Posterior vena cava (tissue), 2 donors: Measurements from ENCODE around the gene ADAM22. TPM values are rescaled to one million over a fixed set of nuclear protein-coding genes. Genes with fewer than 3 reads are reported as not detected.

Experiments used
- DNase-seq: peaks from one replicate; pipeline ENCODE4 v3.0.0-alpha.2; 2020; ENCODE audit warnings: low spot score
- intact Hi-C, 2 donors: fragments of 100-400 bp; cut with DNase I; formaldehyde crosslinking; loops; one replicate each; pipeline versions ENCODE4 v1.14.1 to v1.14.2; 2022 to 2023
- total RNA-seq, 2 donors: library from RNA; stranded (reverse); fragmentation: NEBNext Ultra II Directional; extraction: Animal tissue kit (Norgen Biotek cat#: 25700); gene quantifications; one replicate each; pipeline ENCODE4 v1.2.1, GENCODE V29; 2021
- donor health status: DM: yes; HTN: yes; CAD: no.
- donor health status: DM: yes; HTN: yes; CAD: no.

Gene ADAM22
- total RNA-seq, 2 donors from 2014 or later: 11.5 to 18.4 TPM

GRCh38 chr7:88090240-88090639 lies 156.2 kb downstream of the ADAM22 start:
- DNase-seq: no peak
- intact Hi-C loops: no loop called here

- no peak for DNase-seq
- intact Hi-C loops: no loop called here
Observed at GRCh38 chr7:88090671-88091070, 156.6 kb downstream of the ADAM22 start.

- intact Hi-C loops: no loop called here
- DNase-seq: no peak
Observed at GRCh38 chr7:88091988-88092675, 158.1 kb downstream of the ADAM22 start.

- DNase-seq: no peak
- intact Hi-C loops: no loop called here
Observed at GRCh38 chr7:88092676-88092999, 158.6 kb downstream of the ADAM22 start.

DNA sequence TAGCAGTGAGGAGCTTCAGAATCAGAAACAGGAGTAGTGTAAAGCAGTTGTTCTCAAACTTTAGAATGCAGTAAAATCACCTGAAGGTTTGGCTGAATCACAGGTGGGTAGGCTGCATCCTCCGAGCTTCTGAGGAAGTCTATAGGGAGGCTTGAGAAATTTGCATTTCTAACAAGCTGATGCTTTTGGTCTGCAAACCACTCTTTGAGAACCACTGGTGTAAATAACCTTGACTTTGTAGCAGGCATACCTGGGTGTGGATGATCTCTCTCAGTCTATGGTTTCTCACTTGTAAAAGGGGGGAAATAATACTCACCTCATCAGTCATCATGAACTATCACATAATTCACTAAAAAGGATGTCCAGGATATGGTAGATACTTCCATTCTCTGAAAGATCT lies 167.7 kb downstream of the ADAM22 start:
- intact Hi-C loops: no loop called here
- DNase-seq: no peak

GRCh38 chr7:88102675-88103074 lies 168.6 kb downstream of the ADAM22 start:
- intact Hi-C loops: no loop called here
- no peak for DNase-seq

DNA sequence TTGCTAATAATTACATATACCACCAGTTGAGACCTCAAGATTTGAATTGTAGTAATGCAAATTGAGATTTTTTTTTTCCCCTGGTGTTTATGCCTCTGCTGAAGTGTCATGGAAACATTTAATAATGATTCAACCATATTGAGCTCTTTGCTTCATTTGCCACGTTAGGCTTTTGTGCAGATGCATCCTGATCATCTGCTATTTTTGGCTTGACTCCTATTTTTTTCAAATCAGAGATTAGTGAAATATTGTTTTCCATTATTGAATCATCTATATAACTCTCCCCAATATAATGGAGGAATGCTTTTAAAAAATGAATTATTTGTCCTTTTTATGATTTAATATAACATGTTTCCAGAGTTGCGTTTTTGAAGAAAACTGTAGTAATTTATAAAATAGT lies 170.7 kb downstream of the ADAM22 start:
- intact Hi-C loops: no loop called here
- DNase-seq: no peak

DNA sequence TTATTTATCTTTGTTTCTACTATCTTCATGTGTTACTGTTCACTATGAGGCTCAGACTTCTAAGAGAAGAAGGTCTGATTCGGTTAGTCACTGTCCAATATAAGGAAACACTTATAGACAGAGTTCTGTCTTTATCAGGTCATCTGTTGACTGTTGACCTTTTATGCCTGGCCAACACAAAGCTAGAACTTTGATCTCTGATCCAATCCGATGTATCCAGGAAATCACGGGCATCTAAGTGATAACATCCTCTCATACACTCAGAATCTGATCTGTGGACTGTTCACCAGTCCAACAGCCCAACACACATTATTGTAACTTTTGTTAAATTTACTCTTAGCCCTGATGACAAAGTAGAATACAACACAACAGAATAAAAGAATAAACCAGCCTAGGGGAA lies 171.2 kb downstream of the ADAM22 start:
- no peak for DNase-seq
- intact Hi-C loops: no loop called here

GRCh38 chr7:88106434-88106833 lies 172.4 kb downstream of the ADAM22 start:
- no peak for DNase-seq
- intact Hi-C loops: no loop called here

DNA sequence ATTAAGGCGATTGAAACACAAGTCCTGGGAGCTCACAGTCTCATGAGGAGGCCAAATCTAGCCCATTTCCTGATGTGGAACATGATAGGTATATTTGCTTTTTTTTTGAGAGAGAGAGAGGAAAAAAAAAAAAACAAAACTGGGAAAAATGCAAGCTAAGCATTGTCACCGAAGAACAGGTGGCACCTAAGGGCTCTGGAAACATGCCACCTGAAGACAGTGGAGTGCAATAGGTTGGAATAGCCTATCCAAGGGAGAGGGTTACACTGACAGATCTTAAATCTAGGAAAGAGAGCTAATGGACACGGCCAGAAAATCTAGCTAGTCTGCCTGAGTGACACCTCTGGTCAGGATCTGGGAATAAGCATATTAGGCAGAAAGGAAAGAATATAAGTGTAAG lies 175.6 kb downstream of the ADAM22 start:
- intact Hi-C loops: no loop called here
- DNase-seq: no peak

GRCh38 chr7:88111140-88111743 lies 177.2 kb downstream of the ADAM22 start:
- no peak for DNase-seq
- intact Hi-C loops: no loop called here

DNA sequence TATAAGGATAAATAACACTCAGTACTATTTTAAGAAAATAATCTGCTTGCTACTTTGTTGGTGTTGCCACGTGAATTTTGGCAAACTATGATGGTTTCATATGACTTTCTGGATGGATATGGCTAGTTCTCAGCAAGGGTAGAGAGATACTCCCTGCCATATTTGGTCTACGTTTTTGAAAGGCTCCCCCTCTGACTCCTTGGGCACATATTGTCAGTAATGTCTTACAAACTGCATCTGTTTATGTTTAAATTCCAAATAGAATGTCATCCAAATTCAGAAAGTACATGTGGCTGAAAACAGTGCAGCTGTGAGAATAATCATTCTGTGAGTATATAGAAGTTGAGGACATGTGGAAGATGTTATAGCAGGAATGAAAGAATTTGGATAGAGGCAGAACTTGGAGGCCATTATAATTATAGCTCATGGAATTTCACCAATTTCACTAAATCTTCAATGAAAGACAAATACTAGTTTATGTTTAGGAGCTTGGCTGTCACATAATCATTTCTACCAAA lies 178.0 kb downstream of the ADAM22 start:
- no peak for DNase-seq
- intact Hi-C loops: no loop called here

- intact Hi-C loops: no loop called here
- no peak for DNase-seq
Observed at GRCh38 chr7:88115258-88115796, 181.3 kb downstream of the ADAM22 start.

DNA sequence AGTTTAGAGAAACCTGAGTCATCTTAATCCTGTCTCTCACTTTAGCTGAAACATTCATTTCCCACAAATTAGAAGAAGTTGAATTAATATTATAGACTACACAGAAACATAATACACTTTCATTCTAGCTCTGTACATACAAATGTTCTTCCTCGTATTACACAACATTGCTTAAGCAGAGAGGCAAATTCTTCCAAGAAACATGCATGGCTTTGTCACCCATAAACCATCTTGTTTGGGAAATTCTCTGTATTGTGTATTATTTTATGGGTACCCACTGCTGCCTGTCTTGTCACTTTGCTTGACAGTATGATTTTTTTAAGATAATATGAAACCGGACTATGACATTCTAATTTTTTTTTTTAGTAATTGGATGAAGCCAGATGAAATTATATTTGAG lies 181.8 kb downstream of the ADAM22 start:
- no peak for DNase-seq
- intact Hi-C loops: no loop called here

GRCh38 chr7:88116235-88116795 lies 182.3 kb downstream of the ADAM22 start:
- intact Hi-C loops: no loop called here
- DNase-seq: no peak

- no peak for DNase-seq
- intact Hi-C loops: no loop called here
Observed at GRCh38 chr7:88117325-88117724, 183.3 kb downstream of the ADAM22 start.

GRCh38 chr7:88121335-88121734 lies 187.3 kb downstream of the ADAM22 start:
- no peak for DNase-seq
- intact Hi-C loops: no loop called here

DNA sequence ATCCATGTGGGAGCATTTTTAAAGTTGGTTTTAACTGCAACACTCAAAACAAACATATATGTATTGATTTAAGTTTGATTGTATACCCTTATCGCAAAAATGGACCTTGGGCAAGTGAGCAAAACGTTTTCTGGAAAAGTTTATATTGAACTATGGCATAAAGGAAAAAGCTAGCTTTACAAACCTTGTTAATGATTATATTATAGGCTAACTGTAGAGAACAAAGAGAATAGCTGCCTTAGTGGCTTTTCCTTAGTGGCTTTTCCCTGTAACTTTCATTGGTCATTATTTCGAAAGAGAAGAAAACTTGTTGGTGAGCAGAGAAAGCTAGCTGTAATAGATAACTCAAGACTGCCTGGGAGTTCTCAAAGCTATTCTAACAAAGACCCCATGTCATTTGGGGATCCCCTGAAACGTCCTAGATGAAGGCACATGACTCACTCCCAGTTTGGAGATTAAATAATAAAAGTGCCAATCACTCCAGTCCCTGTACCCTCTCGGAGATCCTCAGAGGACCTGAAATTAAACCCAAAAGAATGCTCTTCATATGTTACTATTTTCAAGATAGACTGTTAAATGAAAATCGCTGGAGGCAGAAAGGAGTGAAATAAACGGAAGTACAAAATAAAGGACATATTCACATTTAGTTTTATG lies 193.7 kb downstream of the ADAM22 start:
- DNase-seq: no peak
- intact Hi-C loops: no loop called here

DNA sequence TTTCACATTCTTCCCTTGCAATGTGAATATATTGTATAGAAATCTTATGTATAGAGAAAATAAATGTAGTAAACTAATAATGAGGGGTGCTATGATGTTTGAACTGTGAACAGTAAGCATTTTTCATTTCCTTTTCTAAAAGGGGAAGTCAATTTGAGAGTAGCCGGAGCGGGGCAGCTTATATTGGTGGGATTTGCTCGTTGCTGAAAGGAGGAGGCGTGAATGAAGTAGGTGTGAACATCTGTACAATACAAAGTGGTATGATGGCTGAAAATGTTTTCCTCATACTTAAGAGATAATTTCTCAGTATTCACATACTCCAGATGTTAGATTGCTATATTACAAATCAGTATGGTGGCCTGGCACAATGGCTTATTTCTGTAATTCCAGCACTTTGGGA lies 198.7 kb downstream of the ADAM22 start:
- DNase-seq: no peak
- intact Hi-C loops: no loop called here

- intact Hi-C loops: no loop called here
- DNase-seq: no peak
Observed at GRCh38 chr7:88140947-88141346, 206.9 kb downstream of the ADAM22 start.
